WI38 (cell line): ENCODE results near the gene ATXN10.
"Not testable (repeated sequence)": the region's sequence is repeated elsewhere in the genome, so short reads cannot be mapped to it uniquely, and the experiment has no call there.

Experiments used
- H3K4me3 ChIP-seq: 2 replicates; pipeline ENCODE4 v1.5.1; 2011; ENCODE audit warnings: low read depth, mild to moderate bottlenecking, control low read depth, low read length
- TF ChIP-seq, protein P1 (sequence below): IDR thresholded peaks from 2 replicates; pipeline ENCODE4 v1.5.1; 2012; ENCODE audit warnings: low read depth, mild to moderate bottlenecking, control low read depth, low read length

ATXN10 gene

GRCh38 chr22:45682064-45682463 is 10.4 kb downstream of the ATXN10 start:
- TF ChIP-seq, protein P1, sequence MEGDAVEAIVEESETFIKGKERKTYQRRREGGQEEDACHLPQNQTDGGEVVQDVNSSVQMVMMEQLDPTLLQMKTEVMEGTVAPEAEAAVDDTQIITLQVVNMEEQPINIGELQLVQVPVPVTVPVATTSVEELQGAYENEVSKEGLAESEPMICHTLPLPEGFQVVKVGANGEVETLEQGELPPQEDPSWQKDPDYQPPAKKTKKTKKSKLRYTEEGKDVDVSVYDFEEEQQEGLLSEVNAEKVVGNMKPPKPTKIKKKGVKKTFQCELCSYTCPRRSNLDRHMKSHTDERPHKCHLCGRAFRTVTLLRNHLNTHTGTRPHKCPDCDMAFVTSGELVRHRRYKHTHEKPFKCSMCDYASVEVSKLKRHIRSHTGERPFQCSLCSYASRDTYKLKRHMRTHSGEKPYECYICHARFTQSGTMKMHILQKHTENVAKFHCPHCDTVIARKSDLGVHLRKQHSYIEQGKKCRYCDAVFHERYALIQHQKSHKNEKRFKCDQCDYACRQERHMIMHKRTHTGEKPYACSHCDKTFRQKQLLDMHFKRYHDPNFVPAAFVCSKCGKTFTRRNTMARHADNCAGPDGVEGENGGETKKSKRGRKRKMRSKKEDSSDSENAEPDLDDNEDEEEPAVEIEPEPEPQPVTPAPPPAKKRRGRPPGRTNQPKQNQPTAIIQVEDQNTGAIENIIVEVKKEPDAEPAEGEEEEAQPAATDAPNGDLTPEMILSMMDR = no peak
- H3K4me3 ChIP-seq = no peak overlapping the region

- H3K4me3 ChIP-seq = not testable (repeated sequence)
Observed at GRCh38 chr22:45682773-45683172, 11.1 kb downstream of the ATXN10 start.

DNA sequence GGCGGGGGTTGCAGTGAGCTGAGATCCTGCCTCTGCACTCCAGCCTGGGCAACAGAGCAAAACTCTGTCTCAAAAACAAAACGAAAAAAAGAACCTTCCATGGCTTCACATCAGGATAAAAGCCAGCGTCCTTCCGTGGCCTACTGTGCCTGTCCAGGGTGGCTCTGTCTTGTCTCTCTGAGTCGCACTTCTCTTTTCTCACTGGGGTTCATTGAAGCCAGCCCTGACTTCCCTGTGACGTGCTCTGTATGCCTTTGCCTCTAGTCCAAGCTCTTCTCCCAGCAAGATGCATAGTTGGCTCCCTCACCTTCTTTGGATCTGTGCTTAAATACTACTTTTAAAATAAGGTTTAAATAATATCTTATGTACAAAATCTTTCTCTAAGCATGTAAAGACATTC is 11.6 kb downstream of the ATXN10 start:
- H3K4me3 ChIP-seq = no peak overlapping the region
- TF ChIP-seq, protein P1 = no peak

- TF ChIP-seq, protein P1 = no peak
- no peak overlapping the region for H3K4me3 ChIP-seq
Observed at GRCh38 chr22:45683680-45684079, 12.0 kb downstream of the ATXN10 start.

- no peak overlapping the region for H3K4me3 ChIP-seq
- TF ChIP-seq, protein P1 = no peak
Observed at GRCh38 chr22:45684169-45684568, 12.5 kb downstream of the ATXN10 start.

- H3K4me3 ChIP-seq = no peak overlapping the region
- TF ChIP-seq, protein P1 = no peak
Observed at GRCh38 chr22:45684752-45685574, 13.3 kb downstream of the ATXN10 start.

DNA sequence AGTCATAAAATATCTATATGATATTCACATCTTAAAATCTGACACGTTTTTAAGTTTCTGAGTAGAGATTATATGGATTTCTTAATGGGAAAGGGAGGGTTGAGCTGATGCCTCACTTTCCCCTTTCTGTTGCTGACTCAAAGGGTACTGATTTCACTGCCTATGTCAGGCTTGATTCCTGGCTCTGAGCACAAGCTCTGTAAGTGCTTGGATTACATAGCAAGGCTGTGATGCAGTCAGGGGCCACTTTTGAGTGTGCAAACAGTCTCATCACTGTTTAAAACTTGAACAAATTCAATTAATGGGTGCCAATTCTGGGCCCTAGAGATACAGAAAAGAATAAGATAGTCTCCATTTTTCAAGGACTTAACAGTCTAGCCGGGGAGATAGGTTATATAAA is 14.4 kb downstream of the ATXN10 start:
- TF ChIP-seq, protein P1 = no peak
- no peak overlapping the region for H3K4me3 ChIP-seq

GRCh38 chr22:45686836-45687235 is 15.2 kb downstream of the ATXN10 start:
- TF ChIP-seq, protein P1 = no peak
- H3K4me3 ChIP-seq = no peak overlapping the region
